AG08396 (cell line): Measurements from ENCODE around the gene INTU.

Source experiments
- DNase-seq: peaks from one replicate; pipeline ENCODE4 v3.0.0; 2012; ENCODE audit warnings: low spot score, mixed read lengths

INTU gene

DNA sequence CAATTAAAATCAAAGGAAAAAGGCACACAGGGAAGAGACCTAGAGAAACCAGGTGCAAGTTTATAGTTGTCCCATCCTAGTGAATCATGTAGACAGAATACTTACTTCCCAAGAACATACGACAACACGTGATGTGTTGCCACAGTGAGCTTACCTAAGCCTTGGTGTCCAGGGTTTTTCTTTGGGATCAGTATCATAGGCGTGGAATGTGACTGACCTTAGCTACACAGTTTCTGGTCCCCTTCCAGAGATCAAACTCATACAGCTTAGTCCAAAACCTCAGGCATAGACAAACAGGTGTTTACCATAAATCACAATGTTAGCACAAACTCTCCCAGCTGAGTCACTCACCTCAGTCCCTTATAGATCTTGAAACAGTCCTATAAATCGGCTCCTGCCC, 115.1 kb downstream of the INTU start:
- no peak for DNase-seq

GRCh38 chr4:127748957-127749356, 116.2 kb downstream of the INTU start:
- no peak for DNase-seq

DNA sequence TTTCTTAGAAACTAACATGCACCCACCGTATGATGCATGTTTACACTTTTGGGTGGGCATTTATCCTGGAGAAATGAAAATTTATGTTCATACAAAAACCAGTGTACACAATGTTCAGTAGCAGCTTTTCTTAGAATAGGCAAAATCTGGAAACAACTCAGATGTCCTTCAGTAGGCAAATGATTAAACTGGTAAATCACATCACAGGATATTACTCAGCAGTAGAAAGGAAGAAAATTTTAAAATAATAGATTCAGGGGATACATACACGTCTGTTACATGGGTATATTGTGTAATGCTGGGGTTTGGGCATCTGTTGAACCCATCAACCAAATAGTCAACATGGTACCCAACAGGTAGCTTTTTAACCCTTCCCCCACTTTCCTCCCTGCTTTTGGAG, 124.1 kb downstream of the INTU start:
- no peak for DNase-seq

DNA sequence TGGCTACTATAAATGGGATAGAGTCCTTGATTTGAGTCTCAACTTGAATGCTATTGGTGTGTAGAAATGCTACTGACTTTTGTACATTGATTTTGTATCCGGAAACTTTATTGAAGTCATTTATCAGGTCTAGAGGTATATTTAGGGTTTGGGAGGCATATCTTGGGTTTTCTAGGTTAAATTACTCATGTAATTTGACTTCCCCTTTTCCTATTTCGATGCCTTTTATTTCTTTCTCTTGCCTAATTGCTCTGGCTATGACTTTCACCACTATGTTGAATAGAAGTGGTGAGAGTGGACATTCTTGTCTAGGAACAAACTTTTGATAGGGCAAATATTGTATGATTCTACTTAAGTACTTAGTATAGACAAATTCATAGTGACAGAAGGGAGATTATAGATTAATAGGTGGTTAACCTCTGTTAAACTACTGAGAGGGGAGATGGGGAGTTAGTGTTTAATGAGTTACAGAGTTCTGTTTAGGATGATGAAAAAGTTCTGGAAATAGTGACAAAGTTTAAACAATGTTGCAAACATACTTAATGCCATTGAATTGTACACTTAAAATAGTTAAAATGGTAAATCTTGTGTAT, 126.6 kb downstream of the INTU start:
- no peak for DNase-seq

DNA sequence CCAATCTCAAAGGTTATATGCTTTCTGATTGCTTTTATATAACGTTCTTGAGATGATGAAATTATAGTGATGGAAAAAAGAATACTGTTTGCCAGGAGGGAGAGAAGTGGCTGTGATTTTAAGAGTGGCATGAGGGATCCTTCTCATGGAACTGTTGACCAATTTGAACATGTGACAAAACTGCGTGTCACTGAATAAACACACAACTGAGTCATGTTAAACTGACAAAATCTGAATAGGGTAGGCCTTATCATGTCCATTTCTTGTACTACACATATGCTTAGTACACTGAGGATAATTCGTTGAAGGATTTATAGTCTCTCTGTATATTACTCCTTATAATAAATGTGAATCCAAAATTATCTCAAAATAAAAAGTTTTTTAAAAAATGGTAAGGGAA, 127.1 kb downstream of the INTU start:
- DNase-seq: no peak

DNA sequence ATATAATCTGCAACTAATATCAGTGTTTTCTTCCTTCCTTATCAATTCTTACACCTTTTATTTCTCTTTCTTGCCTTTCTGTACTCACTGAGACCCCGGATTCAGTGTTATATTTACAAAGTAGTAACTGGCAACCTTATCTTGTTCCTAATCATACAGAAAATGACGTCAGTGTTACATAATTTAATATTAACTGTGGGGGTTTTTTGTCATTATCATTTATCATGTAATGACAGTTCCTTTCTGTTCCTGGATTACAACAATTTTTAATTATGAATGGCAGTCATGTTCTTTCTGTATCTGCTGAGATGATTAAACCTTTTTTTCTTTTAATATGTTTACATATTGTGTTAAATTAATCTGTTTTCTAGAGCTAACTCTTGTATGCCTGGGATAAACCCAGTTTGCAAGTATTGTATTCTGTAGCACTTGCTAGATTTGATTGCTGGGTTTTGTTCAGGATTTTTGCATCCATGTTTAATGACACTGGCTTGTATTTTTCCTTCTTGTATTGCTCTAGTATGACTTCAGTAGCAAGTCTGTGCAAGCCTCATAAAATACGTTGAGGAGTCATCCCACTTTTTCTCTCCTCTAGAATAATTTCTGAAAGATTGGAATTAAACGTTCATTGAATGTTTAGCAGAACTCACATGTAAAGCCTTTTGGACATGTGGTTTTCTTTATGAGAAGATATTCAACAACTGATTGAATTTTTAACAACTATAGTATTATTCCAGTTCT, 138.9 kb downstream of the INTU start:
- DNase-seq: no peak

GRCh38 chr4:127772769-127773671, 140.3 kb downstream of the INTU start:
- DNase-seq: no peak

- DNase-seq: no peak
Measured at GRCh38 chr4:127775843-127776242, 143.1 kb downstream of the INTU start.
